Adrenal gland (tissue), 12 donors: ENCODE measurements around the gene LEPROT. TPM values are rescaled to one million over a fixed set of nuclear protein-coding genes. Genes with fewer than 3 reads are reported as not detected.

Experiments
- DNase-seq, 7 donors: peaks; one replicate each; pipeline ENCODE4 v3.0.0-alpha.2; 2019 to 2020
- H3K27ac ChIP-seq, 5 donors: fragments of 200-600 bp; sonication (generic) in 4 of 5; 1 replicate in 3 of 5; 2 replicates in 2 of 5; pipeline versions ENCODE4 v1.5.1 to v1.8.0; 2016 to 2020; ENCODE audit warnings: mild to moderate bottlenecking in 1 of 5
- H3K27me3 ChIP-seq: fragments of 200-600 bp; 2 replicates; pipeline ENCODE4 v1.8.0; 2021
- H3K36me3 ChIP-seq, 2 donors: fragments of 200-600 bp; replicated peaks in 1 of 2; 1 replicate in 1 of 2; 2 replicates in 1 of 2; pipeline versions ENCODE4 v1.5.1 to v1.8.0; 2018 to 2022
- H3K4me1 ChIP-seq, 2 donors: fragments of 200-600 bp; replicated peaks in 1 of 2; 1 replicate in 1 of 2; 2 replicates in 1 of 2; pipeline versions ENCODE4 v1.5.1 to v1.8.0; 2018 to 2021
- H3K4me3 ChIP-seq, 4 donors: fragments of 200-600 bp; sonication (generic) in 3 of 4; one replicate each; pipeline ENCODE4 v1.5.1; 2016 to 2018
- H3K9me3 ChIP-seq, 3 donors: fragments of 200-600 bp; sonication (generic) in 1 of 3; replicated peaks in 1 of 3; 1 replicate in 2 of 3; 2 replicates in 1 of 3; pipeline versions ENCODE4 v1.5.1 to v1.8.0; 2016 to 2021
- POLR2A ChIP-seq, 2 donors: fragments of 450-650 bp; IDR thresholded peaks; one replicate each; pipeline ENCODE4 v1.6.1; 2017; ENCODE audit warnings: antibody characterized with exemption in 2 of 2, mild to moderate bottlenecking in 2 of 2, moderate library complexity in 1 of 2
- WGBS, 4 donors: extraction: QIAGEN DNeasy Blood & Tissue Kit in 2 of 4; methylation state at CpG; one replicate each; pipeline versions ENCODE4 v1.1.5 to v1.1.7; 2013 to 2017; 5-methylcytosine and 5-hydroxymethylcytosine counted together
- intact Hi-C, 2 donors: fragments of 100-400 bp; cut with DNase I; formaldehyde crosslinking; loops; one replicate each; pipeline versions ENCODE4 v1.14.1 to v1.15.0; 2022 to 2023
- polyA plus RNA-seq, 3 donors: library from polyadenylated mRNA; stranded (reverse); fragments of 200-250 nt in 2 of 3; fragments of 350-450 nt in 1 of 3; fragmentation: Illumina TruSeq in 1 of 3; extraction: RNeasy Lipid Tissue Mini Kit (QIAGEN cat#74804) in 1 of 3; gene quantifications; one replicate each; pipeline ENCODE4 v1.2.3, GENCODE V29; 2013 to 2014
- total RNA-seq, 9 donors: library from RNA; depleted of rRNA in 4 of 9; stranded (reverse); fragments of >200 nt in 4 of 9; fragments of 120-200 nt in 1 of 9; fragmentation: NEBNext Ultra II Directional in 1 of 9; extraction: Animal tissue kit (Norgen Biotek cat#: 25700) in 1 of 9; gene quantifications; one replicate each; pipeline versions ENCODE4 v1.1.0 to v1.2.4, GENCODE V29; 2013 to 2023
- TF ChIP-seq, protein P1 (sequence below), 6 experiments: fragments of 450-650 bp in 4 of 6; fragments of 200-600 bp in 2 of 6; sonication (generic) in 1 of 6; IDR thresholded peaks; 1 replicate in 5 of 6; 2 replicates in 1 of 6; pipeline versions ENCODE4 v1.5.1 to v1.8.0; 2016 to 2021; ENCODE audit warnings: antibody characterized with exemption in 6 of 6, mild to moderate bottlenecking in 2 of 6, moderate library complexity in 1 of 6
- donor health status: healthy with polysubstance abuse.
- donor health status: Bipolar disorder and iron deficiency.
- donor health status: DM: yes; HTN: yes; CAD: no.
- donor health status: DM: no; HTN: no; CAD: no.
- donor health status: DM: no; HTN: no; CAD: no.
- donor health status: DM: yes; HTN: yes; CAD: no.

LEPROT gene
- total and polyA plus RNA-seq, 12 donors, result 35.4 to 155 (median 93.1) TPM

DNA sequence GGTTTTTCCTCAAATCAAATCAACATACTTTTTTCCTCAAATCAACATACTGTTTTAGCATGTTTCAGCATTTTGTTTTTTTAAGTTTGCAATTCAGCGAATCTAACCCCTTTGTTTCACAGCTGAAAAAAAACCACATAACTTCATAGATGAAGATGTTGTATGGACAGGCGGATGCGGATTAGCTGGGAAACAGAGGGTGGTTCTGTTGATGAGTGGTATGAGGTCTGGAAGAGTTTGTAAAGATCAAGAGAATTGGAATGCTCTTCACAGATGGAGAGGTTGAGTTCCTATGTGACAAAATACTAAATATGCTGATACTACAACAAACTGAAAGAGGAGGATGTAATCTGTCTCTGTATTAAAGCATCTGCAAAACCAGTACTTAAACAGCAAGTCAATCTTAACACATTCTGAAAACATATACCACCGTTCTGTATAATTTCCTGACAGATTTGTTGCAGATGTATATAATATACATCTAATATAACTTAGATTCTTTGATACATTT is 10.6 kb upstream of the LEPROT start:
- 94 to 98% (median 96%) methylated on average over 4 of the region's 4 CpGs for WGBS, 4 donors

DNA sequence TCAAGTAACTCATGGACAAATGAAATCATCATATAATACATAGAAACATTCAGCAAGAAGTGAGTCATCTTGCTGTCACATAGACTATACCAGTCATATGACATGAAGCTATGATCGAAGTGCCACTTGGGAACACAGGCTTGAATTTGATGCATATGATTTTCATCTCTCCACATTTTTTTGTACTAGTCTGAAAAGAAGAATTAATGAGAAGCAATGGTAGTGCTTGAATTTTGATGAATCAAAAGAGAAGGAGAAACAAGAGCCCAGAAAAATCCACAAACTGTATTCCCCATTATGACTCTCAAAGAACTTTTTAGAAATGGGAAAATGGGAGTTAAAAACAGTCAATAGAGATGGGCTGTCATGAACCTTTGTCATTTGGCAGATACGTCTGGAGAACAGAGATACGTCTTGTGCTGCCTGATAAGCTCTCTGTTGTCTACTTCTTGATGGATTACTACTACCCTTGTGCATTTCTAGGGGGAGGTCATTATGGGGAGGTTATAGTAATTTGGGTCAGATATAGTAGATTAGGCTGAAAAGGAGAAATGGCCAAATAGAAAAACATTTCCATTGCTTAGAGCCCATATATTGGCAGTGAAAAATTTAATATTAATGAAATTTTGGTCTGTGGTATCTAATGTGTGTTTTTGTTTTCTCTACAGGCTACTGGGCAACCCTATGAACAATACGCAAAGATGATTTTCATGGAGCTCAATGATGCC is 8.0 kb upstream of the LEPROT start:
- Histone ChIP-seq H3K36me3 (no peaks in the 10 kb centered on the region), H3K4me3 (no peak overlapping the region), H3K27ac (no peak overlapping the region), H3K27me3 (no peaks in the 10 kb centered on the region), H3K9me3 (no peaks in the 10 kb centered on the region), H3K4me1 (no peaks in the 10 kb centered on the region)
- intact Hi-C loops, result no loop called here
- TF ChIP-seq, protein P1, sequence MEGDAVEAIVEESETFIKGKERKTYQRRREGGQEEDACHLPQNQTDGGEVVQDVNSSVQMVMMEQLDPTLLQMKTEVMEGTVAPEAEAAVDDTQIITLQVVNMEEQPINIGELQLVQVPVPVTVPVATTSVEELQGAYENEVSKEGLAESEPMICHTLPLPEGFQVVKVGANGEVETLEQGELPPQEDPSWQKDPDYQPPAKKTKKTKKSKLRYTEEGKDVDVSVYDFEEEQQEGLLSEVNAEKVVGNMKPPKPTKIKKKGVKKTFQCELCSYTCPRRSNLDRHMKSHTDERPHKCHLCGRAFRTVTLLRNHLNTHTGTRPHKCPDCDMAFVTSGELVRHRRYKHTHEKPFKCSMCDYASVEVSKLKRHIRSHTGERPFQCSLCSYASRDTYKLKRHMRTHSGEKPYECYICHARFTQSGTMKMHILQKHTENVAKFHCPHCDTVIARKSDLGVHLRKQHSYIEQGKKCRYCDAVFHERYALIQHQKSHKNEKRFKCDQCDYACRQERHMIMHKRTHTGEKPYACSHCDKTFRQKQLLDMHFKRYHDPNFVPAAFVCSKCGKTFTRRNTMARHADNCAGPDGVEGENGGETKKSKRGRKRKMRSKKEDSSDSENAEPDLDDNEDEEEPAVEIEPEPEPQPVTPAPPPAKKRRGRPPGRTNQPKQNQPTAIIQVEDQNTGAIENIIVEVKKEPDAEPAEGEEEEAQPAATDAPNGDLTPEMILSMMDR (IDR thresholded peaks at IDR 0.05), result no peak
- no peak for TF ChIP-seq POLR2A (IDR thresholded peaks at IDR 0.05)
- DNase-seq, result no peak
- 76 to 88% (median 87%) methylated on average over 4 of the region's 4 CpGs for whole genome bisulfite sequencing, 4 donors

More for the DNA sequence above, 10.6 kb upstream of the LEPROT start:
- TF ChIP-seq, protein P1 (IDR thresholded peaks at IDR 0.05), result no peak
- TF ChIP-seq POLR2A (IDR thresholded peaks at IDR 0.05), result no peak
- Histone ChIP-seq H3K4me3 (no peak overlapping the region), H3K36me3 (no peaks in the 10 kb centered on the region), H3K27ac (no peak overlapping the region), H3K9me3 (no peaks in the 10 kb centered on the region), H3K27me3 (no peaks in the 10 kb centered on the region), H3K4me1 (no peaks in the 10 kb centered on the region)
- DNase-seq, result no peak
- intact Hi-C loops, result no loop called here

DNA sequence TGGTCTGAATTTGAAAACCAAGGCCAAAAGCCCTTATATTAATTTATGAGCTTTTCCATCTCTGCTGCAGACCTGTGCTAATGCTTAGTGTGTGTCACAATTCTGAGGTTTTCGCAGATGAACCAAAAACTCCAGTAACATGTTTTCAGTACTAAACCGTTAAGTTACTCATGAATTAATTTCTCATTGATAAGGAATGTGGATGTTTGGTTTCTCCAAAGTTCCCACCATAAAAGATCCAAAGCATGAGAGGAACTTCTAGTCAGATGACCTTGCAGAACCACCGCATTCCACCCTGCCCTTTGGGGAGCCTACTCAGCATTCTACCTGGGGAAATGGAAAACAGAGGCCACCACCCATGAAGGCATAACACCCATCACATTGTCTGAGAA is 7.5 kb upstream of the LEPROT start:
- intact Hi-C loops, result no loop called here
- TF ChIP-seq, protein P1 (IDR thresholded peaks at IDR 0.05), result no peak

DNA sequence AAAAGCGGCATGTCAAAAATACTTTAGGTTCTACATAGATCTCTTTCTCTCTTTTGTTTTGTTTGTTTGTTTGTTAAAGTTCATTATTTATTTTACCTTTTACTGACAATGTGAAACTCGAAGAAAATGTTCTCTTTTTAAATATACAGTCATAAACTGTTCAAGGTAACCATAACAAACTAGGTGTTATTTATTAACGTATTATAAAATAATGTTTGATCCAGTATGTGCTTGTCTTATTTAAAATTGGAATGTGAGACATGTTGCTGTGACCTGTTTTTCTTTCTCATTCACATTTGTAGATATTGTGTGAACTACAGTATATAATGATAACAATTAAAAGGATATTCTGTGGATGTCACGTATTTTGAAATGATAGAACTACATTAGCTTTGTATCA is 5.9 kb upstream of the LEPROT start:
- no peaks in the 10 kb centered on the region for H3K27me3 ChIP-seq
- no peak for DNase-seq
- no peak overlapping the region for H3K4me3 ChIP-seq
- no peak overlapping the region for H3K27ac ChIP-seq
- peaks cover 0 to 4% of the 10 kb centered on the region in 2 donors for H3K4me1 ChIP-seq
- no peaks in the 10 kb centered on the region for H3K36me3 ChIP-seq
- intact Hi-C loops, result no loop called here
- TF ChIP-seq POLR2A (IDR thresholded peaks at IDR 0.05), result no peak
- TF ChIP-seq, protein P1 (IDR thresholded peaks at IDR 0.05), result no peak
- no peaks in the 10 kb centered on the region for H3K9me3 ChIP-seq
- WGBS, 4 donors, result 88 to 90% (median 89%) methylated on average over 4 of the region's 4 CpGs

More for the DNA sequence above, 7.5 kb upstream of the LEPROT start:
- DNase-seq, result no peak
- Histone ChIP-seq H3K9me3 (no peaks in the 10 kb centered on the region), H3K27ac (no peak overlapping the region), H3K36me3 (no peaks in the 10 kb centered on the region), H3K4me3 (no peak overlapping the region), H3K27me3 (no peaks in the 10 kb centered on the region), H3K4me1 (no peaks in the 10 kb centered on the region)
- WGBS, 4 donors, result 87 to 93% (median 91%) methylated on average over 3 of the region's 3 CpGs
